Epithelial cell of proximal tubule (primary cell): ENCODE results near the gene MIDN. TPM values are rescaled to one million over a fixed set of nuclear protein-coding genes. Genes with fewer than 3 reads are reported as not detected.

ENCODE experiments used
- DNase-seq: peaks from one replicate; pipeline ENCODE4 v3.0.0-alpha.2; 2011; ENCODE audit warnings: low read depth
- H3K4me3 ChIP-seq: 2 replicates; pipeline ENCODE4 v1.5.1; 2011; ENCODE audit warnings: low read depth, mild to moderate bottlenecking, low read length
- total RNA-seq: library from RNA; depleted of rRNA; stranded (reverse); fragments of >200 nt; gene quantifications from 2 replicates; pipeline ENCODE4 v1.2.3, GENCODE V29; 2015
- TF ChIP-seq, protein P1 (sequence below): conservative IDR thresholded peaks from 2 replicates; pipeline ENCODE4 v1.5.1; 2012; ENCODE audit warnings: low read depth, mild to moderate bottlenecking, low read length

Gene MIDN
- total RNA-seq, 1 donor from 2014 or later: 66.3 TPM

GRCh38 chr19:1254530-1255185, 6.3 kb downstream of the MIDN start:
- no peak overlapping the region for H3K4me3 ChIP-seq
- DNase-seq: no peak
- TF ChIP-seq, protein P1, sequence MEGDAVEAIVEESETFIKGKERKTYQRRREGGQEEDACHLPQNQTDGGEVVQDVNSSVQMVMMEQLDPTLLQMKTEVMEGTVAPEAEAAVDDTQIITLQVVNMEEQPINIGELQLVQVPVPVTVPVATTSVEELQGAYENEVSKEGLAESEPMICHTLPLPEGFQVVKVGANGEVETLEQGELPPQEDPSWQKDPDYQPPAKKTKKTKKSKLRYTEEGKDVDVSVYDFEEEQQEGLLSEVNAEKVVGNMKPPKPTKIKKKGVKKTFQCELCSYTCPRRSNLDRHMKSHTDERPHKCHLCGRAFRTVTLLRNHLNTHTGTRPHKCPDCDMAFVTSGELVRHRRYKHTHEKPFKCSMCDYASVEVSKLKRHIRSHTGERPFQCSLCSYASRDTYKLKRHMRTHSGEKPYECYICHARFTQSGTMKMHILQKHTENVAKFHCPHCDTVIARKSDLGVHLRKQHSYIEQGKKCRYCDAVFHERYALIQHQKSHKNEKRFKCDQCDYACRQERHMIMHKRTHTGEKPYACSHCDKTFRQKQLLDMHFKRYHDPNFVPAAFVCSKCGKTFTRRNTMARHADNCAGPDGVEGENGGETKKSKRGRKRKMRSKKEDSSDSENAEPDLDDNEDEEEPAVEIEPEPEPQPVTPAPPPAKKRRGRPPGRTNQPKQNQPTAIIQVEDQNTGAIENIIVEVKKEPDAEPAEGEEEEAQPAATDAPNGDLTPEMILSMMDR: no peak

DNA sequence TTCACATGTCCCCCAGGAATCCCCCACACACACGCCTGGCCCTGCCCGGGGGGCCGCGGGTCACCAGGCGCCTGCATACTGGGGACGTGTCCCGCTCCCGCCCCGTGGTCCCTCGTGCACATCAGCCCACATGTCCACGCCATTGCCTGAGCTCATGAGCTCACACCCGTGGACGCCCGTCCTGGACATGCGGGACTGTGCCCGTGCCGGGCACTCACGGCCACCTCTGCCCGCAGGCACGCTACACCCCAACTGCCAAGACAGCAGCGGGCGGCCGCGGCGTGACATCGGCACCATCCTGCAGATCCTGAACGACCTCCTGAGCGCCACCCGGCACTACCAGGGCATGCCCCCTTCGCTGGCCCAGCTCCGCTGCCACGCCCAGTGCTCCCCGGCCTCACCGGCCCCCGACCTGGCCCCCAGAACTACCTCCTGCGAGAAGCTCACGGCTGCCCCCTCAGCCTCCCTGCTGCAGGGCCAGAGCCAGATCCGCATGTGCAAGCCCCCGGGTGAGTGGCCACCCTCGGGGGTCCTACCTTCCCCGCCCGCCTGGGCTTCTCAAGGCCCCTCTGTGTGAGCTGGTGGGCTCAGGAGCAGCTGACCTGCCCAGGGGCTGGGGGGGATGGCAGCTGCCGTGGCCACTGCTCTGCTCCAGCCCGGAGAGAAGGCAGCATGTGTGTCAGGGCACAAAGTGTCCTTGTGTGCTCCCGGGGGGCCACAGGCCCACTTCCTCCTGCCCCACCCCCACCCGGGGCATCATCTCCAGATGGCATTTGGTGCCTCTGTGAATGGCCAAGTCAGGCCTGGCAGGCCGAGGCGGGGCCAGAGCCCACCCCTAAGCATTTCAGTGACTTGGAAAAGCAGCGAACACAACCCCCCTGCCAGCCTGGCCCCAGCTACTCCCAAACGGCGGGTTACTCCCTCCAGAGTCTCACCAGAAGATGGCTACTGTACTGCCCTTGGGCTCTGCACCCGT, 7.1 kb downstream of the MIDN start:
- TF ChIP-seq, protein P1: no peak
- no peak for DNase-seq
- H3K4me3 ChIP-seq: no peak overlapping the region

DNA sequence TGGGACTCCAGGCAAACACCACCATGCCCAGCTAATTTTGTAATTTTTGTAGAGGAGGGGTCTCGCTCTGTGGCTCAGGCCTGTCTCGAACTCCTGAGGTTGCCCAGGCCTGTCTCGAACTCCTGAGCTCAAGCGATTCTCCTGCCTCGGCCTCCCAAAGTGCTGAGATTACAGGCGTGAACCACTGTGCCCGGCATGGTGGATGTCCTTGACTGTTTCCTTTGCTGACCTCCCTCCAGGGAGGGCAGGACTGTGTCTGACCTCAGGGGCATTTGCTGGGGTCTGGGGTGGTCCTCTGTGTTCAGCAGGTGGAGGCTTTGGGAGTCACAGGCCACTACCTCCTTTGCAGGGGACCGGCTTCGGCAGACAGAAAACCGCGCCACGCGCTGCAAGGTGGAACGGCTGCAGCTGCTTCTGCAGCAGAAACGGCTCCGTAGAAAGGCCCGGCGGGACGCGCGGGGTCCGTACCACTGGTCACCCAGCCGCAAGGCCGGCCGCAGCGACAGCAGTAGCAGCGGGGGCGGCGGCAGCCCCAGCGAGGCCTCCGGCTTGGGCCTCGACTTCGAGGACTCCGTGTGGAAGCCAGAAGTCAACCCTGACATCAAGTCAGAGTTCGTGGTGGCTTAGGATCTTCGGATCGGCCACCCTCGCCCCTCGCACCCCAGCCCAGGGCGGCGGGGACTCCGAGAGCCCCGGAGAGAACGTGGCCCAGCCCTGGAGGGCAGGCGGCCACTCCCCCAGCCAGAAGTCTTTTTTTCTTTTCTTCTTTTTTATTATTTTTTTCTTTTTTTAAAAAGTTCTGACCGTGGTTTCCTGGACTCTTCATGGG, 8.5 kb downstream of the MIDN start:
- H3K4me3 ChIP-seq: no peak overlapping the region
- DNase-seq: no peak
- TF ChIP-seq, protein P1: no peak

GRCh38 chr19:1257475-1258162, 9.2 kb downstream of the MIDN start:
- H3K4me3 ChIP-seq: no peak overlapping the region
- no peak for DNase-seq

GRCh38 chr19:1258163-1258492, 9.7 kb downstream of the MIDN start:
- TF ChIP-seq, protein P1: no peak
- no peak for DNase-seq
- no peak overlapping the region for H3K4me3 ChIP-seq

More at GRCh38 chr19:1257475-1258162, 9.2 kb downstream of the MIDN start:
- TF ChIP-seq, protein P1: no peak

- no peak overlapping the region for H3K4me3 ChIP-seq
- TF ChIP-seq, protein P1: no peak
- DNase-seq: no peak
These were observed 10.4 kb downstream of the MIDN start for GRCh38 chr19:1258707-1259205.
